Naive B cell (primary cell): ENCODE data around the gene ATM. TPM values are rescaled to one million over a fixed set of nuclear protein-coding genes. Genes with fewer than 3 reads are reported as not detected.
"Not testable (repeated sequence)": the region's sequence is repeated elsewhere in the genome, so short reads cannot be mapped to it uniquely, and the experiment has no call there.

Experiments used
- ATAC-seq, 2 donors: fragments of 150-1000 bp; cut with Tn5 transposase; 2 replicates each; pipeline ENCODE4 v1.10.0; 2021; ENCODE audit warnings: low read depth in 2 of 2, mild to moderate bottlenecking in 2 of 2, moderate library complexity in 2 of 2
- DNase-seq: peaks from one replicate; pipeline ENCODE4 v3.0.0; 2022
- H3K27ac Mint-ChIP-seq, 6 donors: one replicate each; pipeline ENCODE4 v1.8.0; 2020 to 2022; ENCODE audit warnings: mild to moderate bottlenecking in 6 of 6, mixed read lengths in 6 of 6, moderate library complexity in 5 of 6, inconsistent platforms in 2 of 6
- H3K27me3 Mint-ChIP-seq, 3 donors: one replicate each; pipeline ENCODE4 v1.8.0; 2021 to 2022; ENCODE audit warnings: mixed read lengths in 3 of 3, mild to moderate bottlenecking in 1 of 3
- H3K36me3 Mint-ChIP-seq, 2 donors: one replicate each; pipeline ENCODE4 v1.8.0; 2020 to 2022; ENCODE audit warnings: mixed read lengths in 2 of 2, inconsistent platforms in 1 of 2, mild to moderate bottlenecking in 1 of 2
- H3K4me1 Mint-ChIP-seq, 3 donors: one replicate each; pipeline ENCODE4 v1.8.0; 2020 to 2022; ENCODE audit warnings: mixed read lengths in 3 of 3, inconsistent platforms in 1 of 3, mild to moderate bottlenecking in 1 of 3, moderate library complexity in 1 of 3
- H3K4me3 Mint-ChIP-seq, 8 donors: one replicate each; pipeline ENCODE4 v1.8.0; 2020 to 2022; ENCODE audit warnings: mild to moderate bottlenecking in 8 of 8, mixed read lengths in 8 of 8, moderate library complexity in 8 of 8, inconsistent platforms in 2 of 8
- H3K9me3 Mint-ChIP-seq, 7 donors: one replicate each; pipeline ENCODE4 v1.8.0; 2020 to 2022; ENCODE audit warnings: mixed read lengths in 7 of 7, mild to moderate bottlenecking in 5 of 7, inconsistent platforms in 2 of 7, moderate library complexity in 1 of 7
- polyA plus RNA-seq, 6 donors: library from polyadenylated mRNA; unstranded; fragments of 300-500 nt; fragmentation: Illumina TruSeq; gene quantifications; one replicate each; pipeline ENCODE4 v1.2.3, GENCODE V29; 2021; ENCODE audit warnings: low read depth in 6 of 6

ATM gene
- polyA plus RNA-seq, 6 donors from 2014 or later = 36.3 to 68.2 (median 48.4) TPM

DNA sequence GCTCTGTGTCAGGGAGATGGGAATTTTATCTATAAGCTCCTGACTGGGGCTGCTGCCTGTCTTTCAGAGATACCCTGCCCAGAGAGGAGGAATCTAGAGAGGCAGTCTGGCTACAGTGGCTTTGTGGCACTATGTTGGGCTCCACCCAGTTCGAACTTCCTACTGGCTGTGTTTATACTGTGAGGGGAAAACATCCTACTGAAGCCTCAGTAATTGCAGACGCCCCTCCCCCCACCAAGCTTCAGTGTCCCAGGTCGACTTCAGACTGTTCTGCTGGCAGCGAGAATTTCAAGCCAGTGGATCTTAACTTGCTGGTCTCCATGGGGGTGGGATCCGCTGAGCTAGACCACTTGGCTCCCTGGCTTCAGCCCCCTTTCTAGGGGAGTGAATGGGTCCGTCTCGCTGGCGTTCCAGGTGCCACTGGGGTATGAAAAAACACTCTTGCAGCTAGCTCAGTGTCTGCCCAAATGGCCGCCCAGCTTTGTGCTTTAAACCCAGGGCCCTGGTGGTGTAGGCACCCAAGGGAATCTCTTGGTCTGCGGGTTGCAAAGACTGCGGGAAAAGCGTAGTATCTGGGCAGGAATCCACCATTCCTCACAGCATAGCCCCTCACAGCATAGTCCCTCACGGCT is 54.2 kb downstream of the ATM start:
- Mint-ChIP-seq H3K4me1 (peaks cover 10 to 28% (median 11%) of the 10 kb centered on the region in 3 donors), H3K36me3 (peaks cover 36 to 60% of the 10 kb centered on the region in 2 donors), H3K9me3 (peaks cover 0 to 14% (median 2%) of the 10 kb centered on the region in 7 donors), H3K27ac (peak overlapping the region in 3 of 6 donors; percentile 54 to 92 (median 70))
- DNase-seq, ATAC-seq, H3K27me3 Mint-ChIP-seq, H3K4me3 Mint-ChIP-seq: not testable (repeated sequence)

DNA sequence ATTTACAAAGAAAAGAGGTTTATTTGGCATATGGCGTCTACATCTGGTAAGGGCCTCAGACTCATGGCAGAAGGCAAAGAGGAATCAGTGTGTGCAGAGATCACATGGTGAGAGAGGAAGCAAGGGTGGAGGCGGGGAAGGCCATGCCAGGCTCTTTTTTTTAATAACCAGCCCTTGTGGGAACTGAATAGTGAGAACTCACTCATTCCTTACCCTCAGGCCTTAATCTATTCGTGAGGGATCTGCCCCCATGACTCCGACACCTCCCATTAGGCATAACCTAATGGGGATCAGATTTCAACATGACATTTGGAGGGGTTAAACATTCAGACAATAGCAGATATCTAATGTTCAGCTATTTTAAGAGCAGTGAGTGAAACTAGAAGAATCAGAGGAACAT is 55.7 kb downstream of the ATM start:
- no peaks in the 10 kb centered on the region for H3K27me3 Mint-ChIP-seq
- peaks cover 0 to 14% (median 2%) of the 10 kb centered on the region in 7 donors for H3K9me3 Mint-ChIP-seq
- ATAC-seq (no peak), DNase-seq (no peak)
- peaks cover 32 to 49% of the 10 kb centered on the region in 2 donors for H3K36me3 Mint-ChIP-seq
- peak overlapping the region in 5 of 6 donors; percentile 7 to 63 (median 27) for H3K27ac Mint-ChIP-seq
- H3K4me3 Mint-ChIP-seq = no peak overlapping the region
- peaks cover 10 to 28% (median 11%) of the 10 kb centered on the region in 3 donors for H3K4me1 Mint-ChIP-seq

DNA sequence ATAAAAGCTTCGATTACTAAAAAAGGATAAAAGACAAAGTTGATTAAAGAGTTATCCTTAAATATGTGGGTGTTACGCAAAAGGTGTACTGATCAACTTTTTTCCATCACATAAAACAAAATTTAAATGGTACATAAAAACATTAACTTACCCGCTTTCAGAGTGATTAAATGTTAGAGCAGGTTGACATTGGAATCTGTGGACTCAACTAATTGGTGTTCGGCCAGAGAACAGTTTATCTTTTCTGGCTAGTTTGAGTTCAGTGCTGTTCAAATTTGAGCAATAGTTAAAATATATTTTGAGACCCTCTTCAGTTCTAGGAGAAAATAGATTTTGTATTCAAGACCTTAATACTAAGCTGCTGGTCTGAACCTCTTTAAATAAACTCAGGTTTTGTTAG is 56.1 kb downstream of the ATM start:
- H3K27me3 Mint-ChIP-seq = no peaks in the 10 kb centered on the region
- H3K36me3 Mint-ChIP-seq = peaks cover 28 to 45% of the 10 kb centered on the region in 2 donors
- peak overlapping the region in 5 of 6 donors; percentile 27 to 70 (median 57) for H3K27ac Mint-ChIP-seq
- DNase-seq = no peak
- peaks cover 0 to 13% (median 2%) of the 10 kb centered on the region in 7 donors for H3K9me3 Mint-ChIP-seq
- no peak overlapping the region for H3K4me3 Mint-ChIP-seq
- ATAC-seq = no peak
- H3K4me1 Mint-ChIP-seq = peaks cover 10 to 27% (median 11%) of the 10 kb centered on the region in 3 donors

DNA sequence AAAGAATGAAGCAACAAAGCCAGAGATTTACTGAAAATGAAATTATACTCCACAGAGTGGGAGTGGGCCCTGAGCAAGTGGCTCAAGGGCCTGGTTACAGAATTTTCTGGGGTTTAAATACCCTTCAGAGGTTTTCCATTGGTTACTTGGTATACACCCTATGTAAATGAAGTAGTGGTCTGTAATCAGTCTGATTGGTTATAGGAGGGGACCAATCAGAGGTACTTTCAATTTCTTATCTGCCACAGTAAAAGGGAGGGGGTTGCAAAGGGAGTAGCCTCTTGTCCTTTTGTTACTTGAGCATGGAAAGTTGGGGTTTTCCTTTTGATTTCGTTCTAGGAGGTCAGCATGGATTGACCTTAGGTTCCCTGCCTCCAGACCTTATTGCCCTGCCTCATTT is 63.5 kb downstream of the ATM start:
- Mint-ChIP-seq H3K4me3 (no peak overlapping the region), H3K27ac (peak overlapping the region in 2 of 6 donors; percentile 11 to 39), H3K4me1 (peaks cover 4 to 6% (median 5%) of the 10 kb centered on the region in 3 donors), H3K36me3 (peaks cover 8 to 21% of the 10 kb centered on the region in 2 donors), H3K9me3 (no peaks in the 10 kb centered on the region), H3K27me3 (no peaks in the 10 kb centered on the region)
- ATAC-seq = no peak
- DNase-seq = no peak

DNA sequence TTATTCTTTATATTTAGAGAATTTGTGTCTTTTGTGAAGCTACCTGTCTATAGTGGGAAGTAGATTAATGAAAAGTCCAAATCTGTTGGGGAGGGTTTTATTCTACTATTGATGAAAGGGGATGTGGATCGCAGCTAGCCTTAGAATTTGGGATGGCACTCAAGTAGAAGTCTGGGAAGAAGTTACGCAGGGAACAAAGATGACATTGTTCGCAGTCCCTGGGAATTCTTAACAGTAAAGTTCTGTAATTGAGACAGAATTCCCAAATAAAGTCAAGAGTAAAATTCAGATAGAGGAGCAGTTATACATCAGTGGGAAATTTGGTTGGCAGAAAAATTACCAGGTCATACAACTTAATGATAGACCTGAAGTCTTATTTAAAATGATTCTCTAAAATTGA is 64.1 kb downstream of the ATM start:
- Mint-ChIP-seq H3K9me3 (no peaks in the 10 kb centered on the region), H3K4me3 (no peak overlapping the region), H3K4me1 (peaks cover 4 to 6% (median 5%) of the 10 kb centered on the region in 3 donors), H3K36me3 (peaks cover 8 to 26% of the 10 kb centered on the region in 2 donors), H3K27me3 (no peaks in the 10 kb centered on the region), H3K27ac (peak overlapping the region in 5 of 6 donors; percentile 11 to 77 (median 57))
- DNase-seq (no peak), ATAC-seq (no peak)

DNA sequence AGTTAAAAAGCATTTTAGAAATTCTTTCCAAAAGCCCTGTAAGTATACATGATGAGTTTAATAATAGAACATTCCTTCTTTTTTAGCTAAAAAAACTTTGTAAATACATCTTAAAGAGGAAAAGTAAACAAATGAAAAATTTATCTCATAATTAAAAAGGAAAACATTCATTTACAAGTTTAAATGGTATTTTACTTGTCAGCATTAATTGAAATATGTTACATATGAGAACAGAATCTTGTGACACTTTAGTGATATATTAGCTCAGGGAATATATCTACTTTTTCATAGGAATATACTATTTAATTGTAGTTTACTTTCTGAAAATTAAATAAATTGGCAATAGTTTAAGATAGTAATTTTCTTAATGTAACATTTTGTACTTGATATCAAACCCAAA is 66.2 kb downstream of the ATM start:
- not testable (repeated sequence) for ATAC-seq, H3K27me3 Mint-ChIP-seq, H3K4me3 Mint-ChIP-seq, DNase-seq, H3K4me1 Mint-ChIP-seq, H3K9me3 Mint-ChIP-seq, H3K27ac Mint-ChIP-seq
- H3K36me3 Mint-ChIP-seq = peaks cover 8 to 28% of the 10 kb centered on the region in 2 donors

DNA sequence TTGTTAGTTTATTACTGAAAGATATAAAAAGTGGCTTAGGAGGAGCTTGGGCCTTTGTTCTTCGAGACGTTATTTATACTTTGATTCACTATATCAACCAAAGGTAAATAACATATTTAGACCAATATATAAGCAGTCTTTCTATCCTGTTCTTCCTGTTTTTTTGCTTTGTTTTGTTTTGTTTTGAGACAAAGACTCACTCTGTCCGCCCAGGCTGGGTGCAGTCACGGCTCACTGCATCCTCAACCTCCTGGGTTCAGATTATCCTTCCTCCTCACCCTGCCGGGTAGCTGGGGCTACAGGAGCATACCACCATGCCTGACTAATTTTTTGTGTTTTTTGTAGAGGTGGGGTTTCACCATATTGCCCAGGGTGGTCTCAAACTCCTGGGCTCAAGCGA is 66.8 kb downstream of the ATM start:
- peak; percentile 76 to 86 for ATAC-seq
- peaks cover 5 to 26% of the 10 kb centered on the region in 2 donors for H3K36me3 Mint-ChIP-seq
- H3K4me3 Mint-ChIP-seq = peak overlapping the region in 5 of 8 donors; percentile 35 to 61 (median 39)

DNA sequence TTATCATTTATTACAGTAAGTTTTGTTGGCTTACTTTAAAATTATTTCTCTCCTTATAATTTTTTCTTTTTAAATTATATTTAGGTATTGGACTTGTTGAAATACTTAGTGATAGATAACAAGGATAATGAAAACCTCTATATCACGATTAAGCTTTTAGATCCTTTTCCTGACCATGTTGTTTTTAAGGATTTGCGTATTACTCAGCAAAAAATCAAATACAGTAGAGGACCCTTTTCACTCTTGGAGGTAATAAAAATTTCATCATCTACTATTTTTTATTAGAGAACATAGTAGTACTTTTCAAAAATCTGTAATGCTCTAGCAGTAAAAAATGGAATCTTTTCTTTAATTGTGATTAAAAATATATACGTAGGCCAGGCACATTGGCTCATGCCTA is 70.4 kb downstream of the ATM start:
- Mint-ChIP-seq H3K4me3 (no peak overlapping the region), H3K9me3 (no peaks in the 10 kb centered on the region), H3K27me3 (no peaks in the 10 kb centered on the region), H3K27ac (no peak overlapping the region), H3K4me1 (peaks cover 4 to 6% (median 5%) of the 10 kb centered on the region in 3 donors), H3K36me3 (peaks cover 0 to 21% of the 10 kb centered on the region in 2 donors)
- no peak for DNase-seq
- no peak for ATAC-seq

More for the DNA sequence above, 66.8 kb downstream of the ATM start:
- no peak for DNase-seq
- H3K4me1 Mint-ChIP-seq = peaks cover 4 to 6% (median 5%) of the 10 kb centered on the region in 3 donors
- H3K27ac Mint-ChIP-seq = peak overlapping the region in 5 of 6 donors; percentile 34 to 91 (median 63)
- no peaks in the 10 kb centered on the region for H3K27me3 Mint-ChIP-seq
- no peaks in the 10 kb centered on the region for H3K9me3 Mint-ChIP-seq

DNA sequence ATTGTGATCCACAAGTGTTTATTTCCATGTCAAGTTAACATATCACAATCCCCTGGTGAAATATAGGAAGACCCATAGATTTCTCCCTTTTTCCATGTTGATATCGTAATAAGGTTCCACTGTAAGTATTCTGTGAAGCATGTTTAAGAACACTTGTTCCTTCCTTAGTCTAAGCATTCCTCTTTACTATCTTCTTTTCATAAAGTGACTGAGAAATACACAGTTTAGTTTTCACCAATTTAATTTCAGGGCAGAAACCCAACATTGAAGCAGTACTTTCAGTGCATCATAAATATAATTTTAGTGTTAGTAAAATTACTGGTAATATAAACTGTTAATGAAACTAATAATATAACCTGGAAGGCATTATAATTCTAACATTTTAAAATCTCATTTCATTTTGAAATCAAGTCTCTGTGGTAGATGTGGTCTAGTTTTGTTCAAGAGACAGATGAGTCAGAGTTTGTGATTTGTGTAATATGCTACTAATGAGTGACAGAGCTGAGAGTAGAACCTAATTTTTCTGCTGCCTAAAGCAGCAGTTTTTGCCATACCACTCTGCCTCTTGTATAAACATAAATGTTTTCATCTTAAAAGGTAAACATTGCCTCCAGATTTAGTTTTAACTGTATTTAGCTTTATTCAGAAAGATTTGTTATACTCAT is 79.4 kb downstream of the ATM start:
- Mint-ChIP-seq H3K4me3 (no peak overlapping the region), H3K36me3 (peaks cover 20 to 36% of the 10 kb centered on the region in 2 donors), H3K4me1 (no peaks in the 10 kb centered on the region), H3K27me3 (no peaks in the 10 kb centered on the region), H3K27ac (peak overlapping the region in 2 of 6 donors; percentile 18 to 64), H3K9me3 (no peaks in the 10 kb centered on the region)
- DNase-seq (no peak), ATAC-seq (no peak)

DNA sequence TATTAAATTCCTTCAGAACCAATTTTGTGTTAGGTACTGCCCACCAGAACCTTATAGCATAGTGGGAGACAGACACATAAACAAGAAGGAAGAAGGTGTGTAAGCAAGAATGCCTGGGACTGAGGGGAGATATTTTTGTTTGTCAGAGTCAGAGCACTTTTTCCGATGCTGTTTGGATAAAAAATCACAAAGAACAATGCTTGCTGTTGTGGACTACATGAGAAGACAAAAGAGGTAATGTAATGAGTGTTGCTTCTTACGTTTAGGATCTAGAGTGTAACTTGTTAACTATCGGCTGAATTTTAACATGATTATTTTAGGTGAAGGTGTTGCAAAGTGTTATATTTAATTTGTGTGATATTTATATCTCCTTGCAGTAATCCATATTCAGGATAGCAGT is 84.9 kb downstream of the ATM start:
- H3K27ac Mint-ChIP-seq = peak overlapping the region in 2 of 6 donors; percentile 16 to 75
- peaks cover 26 to 31% of the 10 kb centered on the region in 2 donors for H3K36me3 Mint-ChIP-seq
- DNase-seq = no peak
- no peak overlapping the region for H3K4me3 Mint-ChIP-seq
- H3K9me3 Mint-ChIP-seq = no peaks in the 10 kb centered on the region
- H3K27me3 Mint-ChIP-seq = no peaks in the 10 kb centered on the region
- H3K4me1 Mint-ChIP-seq = peaks cover 0 to 6% (median 4%) of the 10 kb centered on the region in 3 donors
- ATAC-seq = no peak

DNA sequence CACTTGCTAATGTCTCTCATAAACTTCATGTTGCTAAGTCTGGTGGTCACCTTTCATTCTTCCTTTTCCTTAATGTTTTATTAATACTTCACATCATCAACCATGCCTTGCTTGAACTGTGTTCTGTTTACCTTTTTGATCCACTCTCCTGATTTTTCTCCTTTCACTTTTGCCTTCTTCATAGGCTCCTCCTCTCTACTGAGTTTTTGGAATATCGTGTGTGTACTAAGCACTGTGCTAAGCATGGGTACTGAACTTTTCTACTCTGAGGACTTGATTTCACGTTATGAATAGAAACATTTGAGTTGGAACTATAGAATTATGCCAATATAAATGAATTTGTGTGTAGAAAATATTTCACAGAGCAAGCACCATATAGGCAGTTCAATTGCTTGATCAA is 90.6 kb downstream of the ATM start:
- Mint-ChIP-seq H3K4me1 (peaks cover 0 to 5% (median 3%) of the 10 kb centered on the region in 3 donors), H3K9me3 (no peaks in the 10 kb centered on the region), H3K27ac (peak overlapping the region in 4 of 6 donors; percentile 10 to 84 (median 38)), H3K36me3 (peaks cover 26 to 33% of the 10 kb centered on the region in 2 donors), H3K27me3 (no peaks in the 10 kb centered on the region), H3K4me3 (no peak overlapping the region)
- no peak for ATAC-seq
- no peak for DNase-seq

DNA sequence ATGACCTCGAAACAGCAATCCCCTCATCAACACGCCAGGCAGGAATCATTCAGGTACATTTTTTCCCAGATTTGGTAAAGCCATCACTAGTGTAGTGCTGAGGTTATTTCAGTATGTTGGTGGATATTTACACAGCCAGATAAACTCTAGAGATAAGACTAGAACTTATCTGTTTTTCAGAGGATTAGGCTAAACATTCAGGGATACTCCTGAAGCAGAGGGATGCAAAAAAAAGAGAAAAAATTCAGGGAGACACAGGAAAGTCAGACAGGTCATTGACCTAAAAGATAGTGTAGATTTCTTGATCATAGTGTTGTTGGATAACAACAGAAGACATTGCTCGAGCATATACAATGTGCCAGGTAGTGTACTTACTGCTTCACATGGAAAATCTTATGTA is 93.2 kb downstream of the ATM start:
- H3K4me3 Mint-ChIP-seq = no peak overlapping the region
- no peaks in the 10 kb centered on the region for H3K9me3 Mint-ChIP-seq
- no peak for ATAC-seq
- no peaks in the 10 kb centered on the region for H3K27me3 Mint-ChIP-seq
- no peak for DNase-seq
- H3K36me3 Mint-ChIP-seq = peaks cover 21 to 32% of the 10 kb centered on the region in 2 donors
- H3K27ac Mint-ChIP-seq = no peak overlapping the region
- H3K4me1 Mint-ChIP-seq = peaks cover 0 to 4% (median 0%) of the 10 kb centered on the region in 3 donors

DNA sequence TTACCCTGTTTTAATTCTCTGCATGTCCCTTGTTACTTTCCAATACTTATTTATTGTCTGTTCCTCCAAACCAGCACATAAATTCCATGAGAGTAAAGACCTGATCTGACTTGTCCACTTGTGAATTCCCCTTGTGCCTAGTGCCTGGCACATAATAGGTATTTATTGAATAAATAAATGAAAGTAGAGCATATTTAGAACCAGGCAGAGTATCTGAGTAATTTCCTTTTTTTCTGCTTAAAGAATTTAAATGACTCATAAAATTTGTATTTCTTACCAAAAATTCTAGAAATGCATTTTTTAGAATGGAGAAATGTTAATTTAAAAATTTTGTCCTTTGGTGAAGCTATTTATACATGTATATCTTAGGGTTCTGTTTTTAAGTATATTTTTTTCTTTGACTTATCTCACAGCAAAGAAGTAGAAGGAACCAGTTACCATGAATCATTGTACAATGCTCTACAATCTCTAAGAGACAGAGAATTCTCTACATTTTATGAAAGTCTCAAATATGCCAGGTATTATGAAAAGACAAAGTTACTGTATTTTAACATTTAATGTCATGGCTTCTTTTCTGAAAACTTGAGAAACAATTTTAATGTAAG is 96.8 kb downstream of the ATM start:
- ATAC-seq = no peak
- Mint-ChIP-seq H3K9me3 (no peaks in the 10 kb centered on the region), H3K27ac (peak overlapping the region in 2 of 6 donors; percentile 67 to 76), H3K4me1 (no peaks in the 10 kb centered on the region), H3K36me3 (peaks cover 8 to 18% of the 10 kb centered on the region in 2 donors), H3K27me3 (no peaks in the 10 kb centered on the region), H3K4me3 (no peak overlapping the region)
- no peak for DNase-seq
